GM10266 (cell line): ENCODE results near the gene SLC25A21.

Experiments
- DNase-seq: peaks from one replicate; pipeline ENCODE4 v3.0.0; 2012; ENCODE audit errors: extremely low spot score
- TF ChIP-seq, protein P1 (sequence below): IDR thresholded peaks from 2 replicates; pipeline ENCODE4 v1.5.1; 2012; ENCODE audit warnings: mild to moderate bottlenecking, low read depth; ENCODE audit not compliant: control insufficient read depth, insufficient read depth; ENCODE audit errors: missing control alignments

Gene SLC25A21

DNA sequence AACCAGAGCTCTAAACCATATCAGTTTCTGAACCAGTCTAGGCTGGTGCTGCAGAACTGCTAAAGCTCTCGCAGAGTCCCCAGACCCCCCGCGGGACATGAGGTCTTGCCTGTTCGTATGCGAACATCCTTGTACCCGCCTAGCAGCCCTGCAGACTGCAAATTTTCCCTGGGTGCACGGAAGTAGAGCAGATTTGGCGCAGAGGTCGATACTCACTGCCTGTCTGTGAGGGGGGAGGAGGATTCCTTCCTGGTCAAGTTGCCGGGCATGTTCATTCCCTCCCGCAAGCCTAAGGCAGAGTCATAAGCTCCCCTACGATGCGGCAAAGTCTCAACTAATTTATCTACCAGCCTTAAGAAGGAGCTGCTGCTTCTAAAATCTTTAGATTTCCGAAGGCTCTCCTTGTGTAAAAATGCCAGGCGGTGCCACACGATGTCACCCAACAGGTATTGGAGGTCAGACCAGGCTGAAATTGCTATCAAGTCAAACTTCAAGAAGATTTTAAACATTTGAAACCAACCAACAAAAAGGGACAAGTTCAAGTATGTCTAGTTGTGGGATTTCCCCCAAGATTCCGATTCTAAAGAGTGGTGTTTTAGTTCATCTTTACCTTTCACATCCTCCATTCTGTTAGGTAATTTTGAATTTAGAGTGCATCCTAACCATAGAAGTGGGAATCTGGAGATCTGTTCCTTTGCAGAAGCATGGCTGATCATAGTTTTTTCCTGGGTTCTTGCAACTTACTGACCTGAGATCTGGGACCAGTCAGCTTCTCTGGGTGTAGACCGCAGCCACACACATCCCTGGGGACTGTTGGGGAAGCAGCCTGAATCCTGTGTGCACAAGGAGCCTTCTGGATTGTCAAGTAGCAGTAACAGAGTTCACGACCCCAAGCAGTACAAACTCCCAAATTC lies 512.3 kb downstream of the SLC25A21 start:
- TF ChIP-seq, protein P1, sequence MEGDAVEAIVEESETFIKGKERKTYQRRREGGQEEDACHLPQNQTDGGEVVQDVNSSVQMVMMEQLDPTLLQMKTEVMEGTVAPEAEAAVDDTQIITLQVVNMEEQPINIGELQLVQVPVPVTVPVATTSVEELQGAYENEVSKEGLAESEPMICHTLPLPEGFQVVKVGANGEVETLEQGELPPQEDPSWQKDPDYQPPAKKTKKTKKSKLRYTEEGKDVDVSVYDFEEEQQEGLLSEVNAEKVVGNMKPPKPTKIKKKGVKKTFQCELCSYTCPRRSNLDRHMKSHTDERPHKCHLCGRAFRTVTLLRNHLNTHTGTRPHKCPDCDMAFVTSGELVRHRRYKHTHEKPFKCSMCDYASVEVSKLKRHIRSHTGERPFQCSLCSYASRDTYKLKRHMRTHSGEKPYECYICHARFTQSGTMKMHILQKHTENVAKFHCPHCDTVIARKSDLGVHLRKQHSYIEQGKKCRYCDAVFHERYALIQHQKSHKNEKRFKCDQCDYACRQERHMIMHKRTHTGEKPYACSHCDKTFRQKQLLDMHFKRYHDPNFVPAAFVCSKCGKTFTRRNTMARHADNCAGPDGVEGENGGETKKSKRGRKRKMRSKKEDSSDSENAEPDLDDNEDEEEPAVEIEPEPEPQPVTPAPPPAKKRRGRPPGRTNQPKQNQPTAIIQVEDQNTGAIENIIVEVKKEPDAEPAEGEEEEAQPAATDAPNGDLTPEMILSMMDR: no peak
- no peak for DNase-seq

DNA sequence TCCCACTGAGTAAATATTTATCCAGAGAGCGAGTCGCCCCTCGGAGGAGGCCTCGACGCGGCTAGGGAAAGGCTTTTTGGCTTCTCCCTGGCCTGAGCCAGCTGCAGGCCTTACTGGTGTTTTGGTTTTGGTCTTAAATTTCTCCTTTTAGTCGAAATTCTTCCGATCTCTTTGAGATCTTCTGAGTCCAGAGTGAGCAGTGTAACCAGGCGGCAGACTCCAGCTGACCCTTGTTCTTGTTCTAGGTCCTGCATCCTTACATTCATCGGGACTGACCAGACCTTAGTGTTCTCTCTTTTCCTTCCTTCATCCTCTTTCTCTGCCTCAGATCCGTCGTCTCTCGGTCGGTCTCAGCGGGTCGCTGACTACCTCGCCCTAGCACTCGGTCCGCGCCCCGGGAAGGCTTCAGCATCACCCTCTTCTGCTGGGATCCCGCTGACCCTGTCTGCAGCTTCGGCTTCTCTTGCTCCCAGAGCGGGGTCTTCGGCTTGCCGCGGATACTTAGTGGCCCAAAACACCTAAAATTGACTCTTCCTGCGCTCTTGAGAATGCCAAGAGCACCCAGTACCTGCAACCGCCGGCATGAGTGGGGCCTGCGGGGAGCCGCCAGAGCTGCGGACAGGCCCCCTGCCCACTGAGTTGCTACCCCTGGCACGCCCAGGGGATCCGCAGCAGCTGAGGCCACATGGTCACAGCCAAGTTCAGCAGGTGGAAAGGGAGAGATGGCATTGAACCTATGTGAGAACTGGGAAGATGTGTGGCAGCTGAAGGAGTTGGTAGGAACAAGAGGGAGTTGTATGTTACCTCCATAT lies 513.2 kb downstream of the SLC25A21 start:
- TF ChIP-seq, protein P1: no peak
- DNase-seq: no peak

DNA sequence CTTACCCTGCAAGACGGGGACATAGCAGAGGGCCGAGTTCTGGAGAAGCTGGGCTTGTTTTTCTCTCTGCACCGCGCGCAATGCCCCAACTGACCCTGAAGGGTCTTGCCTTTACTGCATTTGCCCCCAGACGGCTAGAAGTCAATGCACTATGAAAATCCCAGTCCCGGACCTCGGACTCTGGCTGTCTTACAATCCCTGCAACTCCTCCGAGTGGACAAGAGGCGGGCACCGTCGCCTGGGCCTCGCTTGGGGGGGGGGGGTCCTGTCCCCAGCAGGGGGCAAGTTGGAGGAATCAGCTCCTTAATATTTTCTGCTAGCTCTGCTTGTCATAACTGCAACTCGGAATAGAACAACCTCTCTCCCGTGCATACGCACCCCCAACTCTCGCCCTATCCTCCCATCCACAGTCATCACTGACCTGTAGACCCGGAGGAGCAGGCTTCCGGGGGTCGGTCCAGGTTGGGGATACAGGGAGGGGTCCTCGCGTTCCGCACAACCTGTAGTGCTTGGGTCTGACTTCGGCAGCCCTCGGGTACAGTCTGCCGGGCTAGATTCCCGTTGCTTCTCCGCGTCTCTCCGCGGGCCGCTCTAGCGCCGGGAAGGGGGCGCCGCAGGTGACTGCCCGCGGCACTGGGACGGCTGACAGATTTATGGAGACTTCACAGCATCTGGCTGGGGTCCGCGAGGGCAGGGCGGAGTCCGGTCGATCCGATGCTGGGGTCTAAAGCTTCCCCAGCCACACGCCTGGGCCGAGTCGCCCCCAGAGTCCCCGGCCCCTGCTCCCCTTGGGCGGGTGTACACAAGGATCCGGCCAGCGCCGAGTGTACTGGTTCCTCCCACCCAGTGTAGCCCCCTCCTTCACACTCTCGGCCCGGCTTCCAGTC lies 514.0 kb downstream of the SLC25A21 start:
- no peak for DNase-seq
- TF ChIP-seq, protein P1: no peak

DNA sequence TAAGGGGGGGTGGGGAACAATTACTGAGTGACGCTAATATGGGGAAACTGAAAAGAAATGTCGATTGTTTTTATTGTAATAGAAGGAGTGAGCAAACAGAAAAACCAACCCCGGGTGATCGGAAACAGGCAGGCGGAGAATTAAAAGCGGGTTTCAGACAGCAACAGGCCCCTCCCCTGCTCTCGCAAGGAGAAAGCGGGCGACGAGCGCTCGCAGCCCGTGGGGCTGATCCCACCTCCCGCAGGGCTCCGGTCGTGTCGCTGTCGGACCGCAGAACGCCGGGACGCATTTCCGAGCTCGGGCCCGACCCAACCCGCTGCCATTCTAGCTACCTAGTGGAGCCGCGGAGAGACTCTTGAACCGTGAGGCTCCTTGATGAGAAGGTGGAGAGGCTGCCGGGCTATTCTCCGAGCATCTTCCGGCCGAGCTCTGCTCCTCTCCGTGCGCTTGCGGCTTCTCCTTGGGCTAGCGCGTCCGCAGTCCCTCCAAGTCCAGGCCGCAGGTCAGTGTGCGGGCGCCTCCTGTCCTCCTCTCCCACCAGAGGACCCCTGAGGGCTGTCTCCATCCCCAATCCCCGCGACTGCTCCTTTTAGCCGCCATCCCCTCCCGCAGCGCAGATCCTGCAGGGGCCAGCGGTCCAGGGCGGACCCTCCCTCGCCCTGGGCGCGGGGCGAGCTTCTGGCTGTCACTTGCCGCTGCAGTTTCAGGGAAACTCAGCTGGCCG lies 514.8 kb downstream of the SLC25A21 start:
- DNase-seq: no peak
- TF ChIP-seq, protein P1: no peak

DNA sequence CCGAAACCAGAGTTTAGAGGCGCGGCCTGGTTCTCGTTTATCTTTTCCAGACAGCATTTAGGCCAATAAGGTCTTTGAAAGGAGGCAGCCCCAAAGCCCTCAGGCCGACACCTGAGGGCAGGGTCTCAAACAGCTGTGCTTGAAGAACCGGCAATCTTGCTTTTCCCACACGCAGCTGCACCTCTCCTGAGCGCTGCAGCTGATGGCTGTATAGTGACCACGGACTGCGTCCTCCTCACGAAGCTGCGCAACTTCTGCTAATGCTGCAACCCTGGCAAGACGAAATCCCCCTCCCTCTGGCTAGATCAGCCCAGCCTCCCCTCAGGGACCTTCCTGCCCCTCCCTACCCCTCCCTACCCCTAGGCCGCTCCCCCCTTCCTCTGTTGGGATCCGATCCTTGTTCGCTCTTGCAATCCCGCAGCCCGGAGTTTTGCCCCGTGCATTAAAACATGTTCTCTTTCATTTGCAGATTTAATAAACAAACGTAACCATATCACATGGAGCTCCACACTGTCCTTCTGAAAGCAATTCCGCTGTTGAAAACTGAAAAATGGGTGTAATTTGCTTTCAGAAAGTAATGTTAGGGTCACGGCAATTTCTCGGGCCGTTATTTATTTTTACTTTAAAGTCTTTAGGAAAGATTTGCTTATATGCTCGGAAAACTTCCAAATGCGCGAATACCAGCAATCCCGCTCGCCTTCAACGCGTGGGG lies 515.6 kb downstream of the SLC25A21 start:
- TF ChIP-seq, protein P1: no peak
- DNase-seq: no peak

DNA sequence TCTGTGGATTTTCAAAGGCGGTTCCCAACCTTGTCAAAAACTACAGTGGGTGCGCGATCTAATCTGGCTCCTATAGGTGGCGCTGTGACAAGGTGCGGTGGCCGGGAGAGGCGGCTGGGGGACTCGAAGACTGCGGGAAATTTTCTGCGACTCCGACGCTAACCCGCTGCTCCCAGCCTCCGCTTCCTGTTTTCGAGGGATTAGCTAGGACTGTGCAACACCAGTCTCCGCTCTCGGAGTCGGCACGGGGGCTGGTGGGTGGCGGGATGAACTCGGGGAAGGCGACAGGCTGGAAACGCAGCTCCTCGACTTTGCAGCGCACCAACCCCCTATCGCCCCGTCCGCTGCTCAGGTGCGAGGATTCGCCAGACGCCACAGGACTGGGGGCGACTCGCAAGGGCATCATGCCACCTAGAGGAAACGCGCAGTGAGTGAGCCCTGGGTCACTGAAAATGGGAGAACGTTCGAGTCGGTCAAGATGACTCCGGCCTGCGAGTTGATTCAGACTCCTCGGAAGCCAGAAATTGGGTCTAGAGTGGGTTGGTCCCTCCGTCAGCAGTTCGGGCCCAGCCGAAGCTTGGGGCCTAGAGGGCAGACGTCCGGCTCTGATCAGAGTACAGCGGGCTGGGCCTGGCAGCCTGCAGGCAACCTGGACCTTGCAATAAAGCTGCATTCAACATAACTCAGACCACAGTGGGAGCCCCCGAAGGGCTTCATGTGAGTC lies 516.3 kb downstream of the SLC25A21 start:
- TF ChIP-seq, protein P1: peak; percentile 55
- DNase-seq: no peak
